Tibial artery (tissue), 4 donors: ENCODE measurements around the gene VAV2.
"Not testable (repeated sequence)": the region's sequence is repeated elsewhere in the genome, so short reads cannot be mapped to it uniquely, and the experiment has no call there.

Source experiments
- DNase-seq, 2 donors: peaks; one replicate each; pipeline ENCODE4 v3.0.0-alpha.2; 2019
- H3K27ac ChIP-seq, 2 donors: fragments of 200-600 bp; sonication (generic) in 1 of 2; 1 replicate in 1 of 2; 2 replicates in 1 of 2; pipeline ENCODE4 v1.5.1; 2018 to 2019; ENCODE audit warnings: mild to moderate bottlenecking in 1 of 2
- H3K27me3 ChIP-seq, 2 donors: fragments of 200-600 bp; sonication (generic) in 1 of 2; one replicate each; pipeline versions ENCODE4 v1.5.1 to v1.6.0; 2016 to 2019
- H3K36me3 ChIP-seq, 3 donors: fragments of 200-600 bp; sonication (generic) in 2 of 3; one replicate each; pipeline ENCODE4 v1.5.1; 2016 to 2019; ENCODE audit warnings: mild to moderate bottlenecking in 2 of 3
- H3K4me1 ChIP-seq, 4 donors: fragments of 200-600 bp; sonication (generic) in 2 of 4; 1 replicate in 3 of 4; 2 replicates in 1 of 4; pipeline ENCODE4 v1.5.1; 2016 to 2019
- H3K4me3 ChIP-seq, 2 donors: fragments of 200-600 bp; sonication (generic) in 1 of 2; 1 replicate in 1 of 2; 2 replicates in 1 of 2; pipeline ENCODE4 v1.5.1; 2018 to 2019; ENCODE audit warnings: mild to moderate bottlenecking in 2 of 2
- H3K9me3 ChIP-seq, 3 donors: fragments of 200-600 bp; sonication (generic) in 1 of 3; one replicate each; pipeline ENCODE4 v1.5.1; 2016 to 2019
- CTCF ChIP-seq, 2 experiments: fragments of 200-600 bp in 1 of 2; fragments of 450-650 bp in 1 of 2; IDR thresholded peaks; one replicate each; pipeline ENCODE4 v1.5.1; 2017 to 2019; ENCODE audit warnings: antibody characterized with exemption in 2 of 2, mild to moderate bottlenecking in 1 of 2, moderate library complexity in 1 of 2
- intact Hi-C: fragments of 100-400 bp; cut with DNase I; formaldehyde crosslinking; loops from one replicate; pipeline ENCODE4 v1.15.0; 2023; ENCODE audit warnings: low total_unique reads

The VAV2 gene

GRCh38 chr9:133750982-133751649 lies 241.0 kb downstream of the VAV2 start:
- peak in 1 of 2 donors; percentile 37 for DNase-seq
- no peak for TF ChIP-seq CTCF (IDR thresholded peaks at IDR 0.05)
- no peaks in the 10 kb centered on the region for H3K9me3 ChIP-seq
- no peak overlapping the region for H3K27ac ChIP-seq
- peaks cover 0 to 52% of the 10 kb centered on the region in 2 donors for H3K27me3 ChIP-seq
- H3K4me3 ChIP-seq = no peak overlapping the region
- no peaks in the 10 kb centered on the region for H3K36me3 ChIP-seq
- intact Hi-C loops = no loop called here
- no peaks in the 10 kb centered on the region for H3K4me1 ChIP-seq

- no peak for DNase-seq
- Histone ChIP-seq H3K36me3 (no peaks in the 10 kb centered on the region), H3K27ac (no peak overlapping the region), H3K4me3 (no peak overlapping the region), H3K27me3 (peaks cover 0 to 32% of the 10 kb centered on the region in 2 donors), H3K4me1 (peaks cover 0 to 3% (median 0%) of the 10 kb centered on the region in 4 donors), H3K9me3 (no peaks in the 10 kb centered on the region)
- intact Hi-C loops = no loop called here
- TF ChIP-seq CTCF (IDR thresholded peaks at IDR 0.05) = no peak
These were observed 244.8 kb downstream of the VAV2 start for GRCh38 chr9:133747309-133747708.

- intact Hi-C loops, H3K9me3 ChIP-seq, H3K27ac ChIP-seq, H3K4me3 ChIP-seq, H3K4me1 ChIP-seq, DNase-seq, H3K36me3 ChIP-seq: not testable (repeated sequence)
- peaks cover 0 to 20% of the 10 kb centered on the region in 2 donors for H3K27me3 ChIP-seq
These were observed 247.6 kb downstream of the VAV2 start for GRCh38 chr9:133744528-133744927.

- peaks cover 0 to 29% of the 10 kb centered on the region in 2 donors for H3K27me3 ChIP-seq
- DNase-seq = peak; percentile 64 to 82
- H3K4me1 ChIP-seq = peaks cover 0 to 12% (median 0%) of the 10 kb centered on the region in 4 donors
- H3K9me3 ChIP-seq = no peaks in the 10 kb centered on the region
- no peaks in the 10 kb centered on the region for H3K36me3 ChIP-seq
- H3K4me3 ChIP-seq = no peak overlapping the region
- no peak overlapping the region for H3K27ac ChIP-seq
- intact Hi-C loops = no loop called here
- TF ChIP-seq CTCF (IDR thresholded peaks at IDR 0.05) = peak; percentile 91 to 96
These were observed 249.2 kb downstream of the VAV2 start for GRCh38 chr9:133742849-133743444.

GRCh38 chr9:133742251-133742650 lies 249.9 kb downstream of the VAV2 start:
- peaks cover 0 to 33% of the 10 kb centered on the region in 2 donors for H3K27me3 ChIP-seq
- H3K4me1 ChIP-seq = peaks cover 0 to 18% (median 0%) of the 10 kb centered on the region in 4 donors
- no peak overlapping the region for H3K4me3 ChIP-seq
- H3K27ac ChIP-seq = no peak overlapping the region
- no peaks in the 10 kb centered on the region for H3K9me3 ChIP-seq
- peak in 1 of 2 donors; percentile 60 for DNase-seq
- no peak for TF ChIP-seq CTCF (IDR thresholded peaks at IDR 0.05)
- intact Hi-C loops = no loop called here
- no peaks in the 10 kb centered on the region for H3K36me3 ChIP-seq

- Histone ChIP-seq H3K27me3 (peaks cover 0 to 34% of the 10 kb centered on the region in 2 donors), H3K9me3 (no peaks in the 10 kb centered on the region), H3K27ac (no peak overlapping the region), H3K4me3 (no peak overlapping the region), H3K36me3 (no peaks in the 10 kb centered on the region), H3K4me1 (peaks cover 0 to 18% (median 0%) of the 10 kb centered on the region in 4 donors)
- peak in 1 of 2 donors; percentile 56 for DNase-seq
- TF ChIP-seq CTCF (IDR thresholded peaks at IDR 0.05) = no peak
- intact Hi-C loops = no loop called here
These were observed 250.4 kb downstream of the VAV2 start for GRCh38 chr9:133741716-133742115.
